T-cell (primary cell): ENCODE measurements around the gene TSEN15. TPM values are rescaled to one million over a fixed set of nuclear protein-coding genes. Genes with fewer than 3 reads are reported as not detected.

Experiments used
- ATAC-seq, 4 experiments: fragments of 200-7000 bp in 3 of 4; fragments of 150-1000 bp in 1 of 4; cut with Tn5 transposase; replicated peaks in 1 of 4; 1 replicate in 3 of 4; 2 replicates in 1 of 4; pipeline ENCODE4 v1.10.0; 2021; ENCODE audit warnings: moderate library complexity in 3 of 4, mild to moderate bottlenecking in 2 of 4, moderate number of reproducible peaks in 1 of 4
- CTCF ChIA-PET, 2 donors: fragments of 300-600 bp; sonication (Branson Sonifier 250); formaldehyde crosslinking; loops; one replicate each; lab custom pipeline; 2022; ENCODE audit warnings: antibody characterized with exemption in 2 of 2; lab: Charles Lee
- POLR2A ChIA-PET, 2 donors: fragments of 300-600 bp; sonication (Branson Sonifier 250); formaldehyde crosslinking; loops; one replicate each; lab custom pipeline; 2022; ENCODE audit warnings: antibody characterized with exemption in 2 of 2; lab: Charles Lee
- DNase-seq, 35 experiments: peaks; one replicate each; pipeline versions ENCODE4 v3.0.0 to v3.0.0-alpha.2; 2013 to 2023
- H3K27ac ChIP-seq: one replicate; pipeline ENCODE4 v1.5.1; 2013; ENCODE audit warnings: low read length
- H3K27me3 ChIP-seq, 2 experiments: replicated peaks in 1 of 2; 1 replicate in 1 of 2; 2 replicates in 1 of 2; pipeline versions ENCODE4 v1.6.1 to v1.7.0; 2013; ENCODE audit warnings: low read length in 1 of 2, mixed read lengths in 1 of 2; ENCODE audit not compliant: control insufficient read depth in 2 of 2, insufficient read depth in 2 of 2; ENCODE audit errors: extremely low read depth in 1 of 2
- H3K36me3 ChIP-seq, 2 donors: 1 replicate in 1 of 2; 2 replicates in 1 of 2; pipeline versions ENCODE4 v1.6.1 to v1.7.0; 2013; ENCODE audit warnings: low read length in 1 of 2; ENCODE audit not compliant: control insufficient read depth in 2 of 2, insufficient read depth in 1 of 2; ENCODE audit errors: extremely low read depth in 1 of 2
- H3K4me1 ChIP-seq, 2 experiments: 1 replicate in 1 of 2; 2 replicates in 1 of 2; pipeline versions ENCODE4 v1.6.1 to v1.7.0; 2013; ENCODE audit warnings: low read length in 2 of 2, mixed read lengths in 1 of 2; ENCODE audit not compliant: insufficient read depth in 2 of 2, control insufficient read depth in 1 of 2; ENCODE audit errors: extremely low read depth in 1 of 2
- H3K4me3 ChIP-seq, 2 donors: 1 replicate in 1 of 2; 2 replicates in 1 of 2; pipeline versions ENCODE4 v1.5.1 to v1.7.0; 2013; ENCODE audit warnings: mild to moderate bottlenecking in 2 of 2, low read length in 1 of 2, moderate library complexity in 1 of 2; ENCODE audit not compliant: control insufficient read depth in 1 of 2; ENCODE audit errors: extremely low read depth in 1 of 2
- H3K9me3 ChIP-seq: 2 replicates; pipeline ENCODE4 v1.7.0; 2013
- H3K27ac Mint-ChIP-seq, 2 donors: one replicate each; pipeline ENCODE4 v1.8.0; 2020 to 2021; ENCODE audit warnings: mild to moderate bottlenecking in 2 of 2, mixed read lengths in 2 of 2
- H3K27me3 Mint-ChIP-seq, 2 donors: one replicate each; pipeline ENCODE4 v1.8.0; 2021 to 2022; ENCODE audit warnings: mixed read lengths in 2 of 2
- H3K36me3 Mint-ChIP-seq: one replicate; pipeline ENCODE4 v1.8.0; 2021; ENCODE audit warnings: mixed read lengths
- H3K4me1 Mint-ChIP-seq, 3 donors: one replicate each; pipeline ENCODE4 v1.8.0; 2020 to 2022; ENCODE audit warnings: mixed read lengths in 3 of 3, mild to moderate bottlenecking in 1 of 3
- H3K4me3 Mint-ChIP-seq, 3 donors: one replicate each; pipeline ENCODE4 v1.8.0; 2020 to 2022; ENCODE audit warnings: mild to moderate bottlenecking in 3 of 3, mixed read lengths in 3 of 3, moderate library complexity in 3 of 3
- H3K9me3 Mint-ChIP-seq, 3 donors: one replicate each; pipeline ENCODE4 v1.8.0; 2020 to 2022; ENCODE audit warnings: mixed read lengths in 3 of 3
- WGBS: methylation state at CpG from one replicate; pipeline ENCODE4 v1.1.5; 2013; ENCODE audit warnings: missing lambda C conversion rate; ENCODE audit not compliant: insufficient coverage; 5-methylcytosine and 5-hydroxymethylcytosine counted together
- total RNA-seq, 35 experiments: library from RNA in 6 of 35; stranded (reverse) in 6 of 35; fragments of 120-200 nt in 1 of 35; gene quantifications; one replicate each; pipeline versions ENCODE4 v1.2.1 to v1.2.4 and lab custom pipeline; 2013 to 2026

TSEN15 gene
- total RNA-seq, 5 donors from 2014 or later (not counting 1 experiment from before 2014, with no cell fraction given) = 22.1 to 39.8 (median 35.4) TPM

- WGBS = 100% methylated on average over 3 of the region's 5 CpGs
- H3K9me3 Mint-ChIP-seq = no peaks in the 10 kb centered on the region
- CTCF ChIA-PET = no interaction called here
- H3K36me3 Mint-ChIP-seq = no peaks in the 10 kb centered on the region
- peaks cover 3 to 9% of the 10 kb centered on the region in 2 experiments for H3K27me3 ChIP-seq
- H3K4me3 ChIP-seq = no peak overlapping the region
- no peak overlapping the region for H3K27ac ChIP-seq
- H3K4me3 Mint-ChIP-seq = no peak overlapping the region
- ATAC-seq = no peak
- no peaks in the 10 kb centered on the region for H3K36me3 ChIP-seq
- no peaks in the 10 kb centered on the region for H3K4me1 ChIP-seq
- no peaks in the 10 kb centered on the region for H3K9me3 ChIP-seq
- DNase-seq = no peak
- peaks cover 0 to 4% (median 2%) of the 10 kb centered on the region in 3 donors for H3K4me1 Mint-ChIP-seq
- POLR2A ChIA-PET = no interaction called here
- peaks cover 17 to 33% of the 10 kb centered on the region in 2 donors for H3K27me3 Mint-ChIP-seq
- no peak overlapping the region for H3K27ac Mint-ChIP-seq
Observed at GRCh38 chr1:184028854-184029623, 22.5 kb upstream of the TSEN15 start.

DNA sequence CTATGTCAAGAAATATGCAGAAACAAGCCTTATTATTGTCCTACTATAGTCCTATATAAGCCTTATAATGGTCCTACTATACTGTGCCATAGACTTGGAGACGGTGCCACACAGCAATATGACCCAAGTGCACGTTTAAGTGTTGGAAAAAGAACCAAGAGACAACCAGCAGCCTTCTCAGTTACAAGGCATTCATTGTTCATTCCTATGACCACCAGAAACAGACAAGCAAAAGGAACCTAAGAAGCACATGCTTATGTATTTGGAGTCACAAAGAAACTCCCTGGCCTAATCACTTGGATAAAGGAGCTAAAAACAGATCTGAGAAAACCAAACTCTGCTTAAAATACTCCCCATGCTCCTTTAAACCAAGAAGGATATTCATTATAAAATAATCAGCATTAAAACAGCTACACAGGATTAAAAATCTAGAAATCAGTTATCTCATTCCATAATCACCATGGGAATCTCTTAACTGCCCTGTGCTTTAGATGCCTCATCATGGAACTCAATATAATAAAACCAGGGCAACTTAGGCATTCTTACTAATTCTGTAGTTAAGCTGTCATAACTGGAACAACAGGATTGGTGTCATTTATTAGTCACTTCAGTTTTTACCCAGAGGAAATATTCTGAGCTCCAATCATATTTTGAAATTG lies 21.0 kb upstream of the TSEN15 start:
- ChIA-PET POLR2A (interaction anchor here in 1 of 2 donors (0.6 kb wide), 1 partner anchor 30 kb away, joined by 3 read pairs; no protein-coding TSS in a partner anchor), CTCF (interaction anchor here in 1 of 2 donors (1.1 kb wide), 1 partner anchor 21 kb away, joined by 3 read pairs; the partner anchor contains the start of gene TSEN15)
- Histone ChIP-seq H3K36me3 (no peaks in the 10 kb centered on the region), H3K27me3 (peaks cover 3 to 13% of the 10 kb centered on the region in 2 experiments), H3K27ac (no peak overlapping the region), H3K9me3 (no peaks in the 10 kb centered on the region), H3K4me3 (no peak overlapping the region), H3K4me1 (no peaks in the 10 kb centered on the region)
- Mint-ChIP-seq H3K36me3 (no peaks in the 10 kb centered on the region), H3K9me3 (no peaks in the 10 kb centered on the region), H3K27me3 (peaks cover 23 to 46% of the 10 kb centered on the region in 2 donors), H3K4me3 (no peak overlapping the region), H3K4me1 (peaks cover 0 to 7% (median 5%) of the 10 kb centered on the region in 3 donors), H3K27ac (no peak overlapping the region)
- DNase-seq (no peak), ATAC-seq (no peak)
- 80% methylated on average over 1 of the region's 2 CpGs for WGBS

- H3K4me1 Mint-ChIP-seq = peaks cover 4 to 11% (median 9%) of the 10 kb centered on the region in 3 donors
- Histone ChIP-seq H3K9me3 (no peaks in the 10 kb centered on the region), H3K4me3 (no peak overlapping the region), H3K27me3 (peaks cover 7 to 18% of the 10 kb centered on the region in 2 experiments), H3K4me1 (peaks cover 0 to 4% of the 10 kb centered on the region in 2 experiments), H3K36me3 (no peaks in the 10 kb centered on the region), H3K27ac (no peak overlapping the region)
- no peak for DNase-seq
- no peaks in the 10 kb centered on the region for H3K36me3 Mint-ChIP-seq
- no peaks in the 10 kb centered on the region for H3K9me3 Mint-ChIP-seq
- H3K27ac Mint-ChIP-seq = no peak overlapping the region
- ChIA-PET POLR2A (no interaction called here), CTCF (interaction anchor here in 1 of 2 donors (1.1 kb wide), 1 partner anchor 20 kb away, joined by 3 read pairs; the partner anchor contains the start of gene TSEN15)
- peaks cover 28 to 48% of the 10 kb centered on the region in 2 donors for H3K27me3 Mint-ChIP-seq
- ATAC-seq = no peak
- no peak overlapping the region for H3K4me3 Mint-ChIP-seq
- WGBS = no CpG with 5 or more reads among the region's 1 CpG
Observed at GRCh38 chr1:184031092-184031408, 20.5 kb upstream of the TSEN15 start.

DNA sequence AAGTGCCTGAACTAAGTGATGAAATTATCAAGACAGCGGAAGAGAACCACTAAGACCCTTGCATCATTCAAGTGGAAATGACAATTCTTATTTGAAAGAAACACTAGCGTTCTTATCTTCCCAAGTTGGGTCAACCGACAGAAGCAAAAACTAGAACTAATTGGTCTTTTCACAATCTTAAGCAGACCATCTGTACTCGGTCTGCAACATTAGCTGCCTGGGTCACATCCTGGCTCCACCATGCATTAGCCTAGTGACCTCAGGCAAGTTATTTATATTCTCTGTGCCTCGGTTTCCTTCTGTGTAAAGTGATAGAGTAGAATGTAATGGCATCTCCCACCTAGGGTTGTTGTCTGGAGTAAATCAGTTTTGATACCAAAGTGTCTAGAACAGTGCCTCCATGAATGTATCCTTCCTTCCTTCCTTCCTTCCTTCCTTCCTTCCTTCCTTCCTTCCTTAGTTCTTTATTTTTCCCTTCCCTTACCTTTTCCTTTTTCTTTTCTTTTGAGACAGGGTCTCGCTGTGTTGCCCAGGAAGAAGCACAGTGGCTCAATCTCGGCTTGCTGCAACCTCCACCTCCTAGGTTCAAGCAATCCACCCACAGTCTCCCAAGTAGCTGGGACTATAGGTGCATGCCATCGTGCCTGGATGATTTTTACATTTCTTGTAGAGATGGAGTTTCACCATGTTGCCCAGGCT lies 20.0 kb upstream of the TSEN15 start:
- ChIA-PET POLR2A (no interaction called here), CTCF (interaction anchor here in 1 of 2 donors (1.1 kb wide), 1 partner anchor 20 kb away, joined by 3 read pairs; the partner anchor contains the start of gene TSEN15)
- H3K9me3 ChIP-seq = no peaks in the 10 kb centered on the region
- no peak overlapping the region for H3K27ac ChIP-seq
- no peak for DNase-seq
- no peak overlapping the region for H3K4me3 Mint-ChIP-seq
- no peaks in the 10 kb centered on the region for H3K36me3 Mint-ChIP-seq
- H3K27ac Mint-ChIP-seq = no peak overlapping the region
- H3K27me3 ChIP-seq = peaks cover 12 to 21% of the 10 kb centered on the region in 2 experiments
- peaks cover 3 to 9% of the 10 kb centered on the region in 2 experiments for H3K4me1 ChIP-seq
- H3K4me3 ChIP-seq = no peak overlapping the region
- no peak for ATAC-seq
- peaks cover 8 to 16% (median 13%) of the 10 kb centered on the region in 3 donors for H3K4me1 Mint-ChIP-seq
- no peaks in the 10 kb centered on the region for H3K9me3 Mint-ChIP-seq
- 90% methylated on average over 2 of the region's 8 CpGs for WGBS
- no peaks in the 10 kb centered on the region for H3K36me3 ChIP-seq
- peaks cover 28 to 49% of the 10 kb centered on the region in 2 donors for H3K27me3 Mint-ChIP-seq

DNA sequence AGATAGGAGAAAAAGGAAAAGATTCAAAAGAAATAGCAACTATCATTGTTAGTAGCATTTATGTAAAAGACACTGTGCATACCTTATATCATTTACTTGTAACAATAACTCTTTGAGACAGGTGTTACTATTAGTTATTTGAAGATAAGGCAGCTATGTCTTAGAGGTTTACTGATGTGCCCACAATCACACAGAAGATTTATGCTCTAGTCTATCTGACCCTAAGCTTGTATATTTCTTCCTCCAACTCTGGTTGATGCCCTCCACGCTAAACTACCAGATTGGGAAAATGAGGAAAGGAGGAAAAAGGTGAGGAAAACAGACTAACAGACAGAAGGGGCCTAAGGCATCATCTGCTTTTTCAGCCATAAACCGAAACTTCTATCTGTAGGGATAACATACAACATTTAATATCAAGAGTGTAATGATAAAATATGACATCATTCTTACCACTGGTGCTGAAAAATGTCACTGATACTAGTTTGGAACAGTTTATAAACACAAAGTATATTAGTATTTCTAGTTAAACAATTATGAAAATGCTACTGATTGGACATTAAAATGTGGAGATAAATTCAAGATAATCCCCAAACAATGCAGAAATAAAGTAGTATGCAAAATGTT lies 19.1 kb upstream of the TSEN15 start:
- no CpG with 5 or more reads among the region's 2 CpGs for WGBS
- H3K27me3 Mint-ChIP-seq = peaks cover 25 to 46% of the 10 kb centered on the region in 2 donors
- Histone ChIP-seq H3K27ac (no peak overlapping the region), H3K27me3 (peaks cover 14 to 22% of the 10 kb centered on the region in 2 experiments), H3K36me3 (no peaks in the 10 kb centered on the region), H3K9me3 (no peaks in the 10 kb centered on the region), H3K4me1 (peaks cover 5 to 12% of the 10 kb centered on the region in 2 experiments), H3K4me3 (no peak overlapping the region)
- no peak overlapping the region for H3K4me3 Mint-ChIP-seq
- POLR2A ChIA-PET = no interaction called here
- H3K36me3 Mint-ChIP-seq = no peaks in the 10 kb centered on the region
- ATAC-seq = no peak
- no peaks in the 10 kb centered on the region for H3K9me3 Mint-ChIP-seq
- H3K27ac Mint-ChIP-seq = no peak overlapping the region
- H3K4me1 Mint-ChIP-seq = peaks cover 8 to 16% (median 13%) of the 10 kb centered on the region in 3 donors
- DNase-seq = no peak
- CTCF ChIA-PET = no interaction called here
